HG03097 (cell line): Measurements from ENCODE around the gene HOXA2.

Experiments used
- ATAC-seq: cut with Tn5 transposase; IDR thresholded peaks from one replicate; pipeline ENCODE4 v1.9.1; 2021; ENCODE audit not compliant: unreplicated experiment, low FRiP score

The HOXA2 gene

GRCh38 chr7:27126596-27127327, 24.3 kb upstream of the HOXA2 start:
- ATAC-seq, result no peak

GRCh38 chr7:27125986-27126394, 23.5 kb upstream of the HOXA2 start:
- ATAC-seq, result no peak

DNA sequence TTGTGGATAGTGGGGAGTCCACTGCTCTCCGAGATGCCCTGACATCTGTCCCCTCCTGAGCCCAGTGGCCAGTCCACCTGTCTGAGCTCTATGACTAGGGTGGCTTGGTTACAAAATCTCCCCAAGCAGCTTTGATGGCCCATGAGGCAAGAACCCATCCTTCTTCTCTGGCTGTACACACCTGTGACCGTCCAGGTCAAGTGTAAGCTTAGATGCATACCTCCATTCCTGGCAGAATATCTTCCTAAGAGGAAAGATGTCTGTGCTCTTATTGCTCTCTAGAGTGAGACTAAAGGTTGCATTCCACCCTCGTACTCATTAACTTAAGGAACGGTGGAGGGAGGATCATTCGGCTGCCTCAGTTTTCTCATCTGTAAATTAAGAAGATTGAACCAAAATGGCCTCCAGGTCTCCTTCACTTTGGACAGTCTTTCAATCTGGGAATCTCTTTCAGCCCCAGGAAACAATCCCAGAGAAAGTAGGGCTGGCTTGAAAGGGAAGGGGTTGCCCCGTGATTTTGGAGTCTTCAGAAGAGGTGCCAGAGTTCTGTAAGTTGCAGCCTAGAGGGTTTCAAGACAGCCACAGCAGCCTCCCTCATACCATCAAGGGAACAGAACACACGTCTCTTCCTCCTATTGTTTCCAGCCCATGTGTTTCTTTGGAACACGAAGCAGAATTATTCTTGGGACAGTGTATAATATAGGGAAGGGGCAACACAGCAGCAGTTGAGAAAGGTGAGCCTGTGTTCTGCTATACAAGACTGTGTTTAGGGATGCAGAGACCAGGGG, 22.6 kb upstream of the HOXA2 start:
- ATAC-seq, result no peak

- ATAC-seq, result no peak
Measured at GRCh38 chr7:27124096-27124901, 21.8 kb upstream of the HOXA2 start.

DNA sequence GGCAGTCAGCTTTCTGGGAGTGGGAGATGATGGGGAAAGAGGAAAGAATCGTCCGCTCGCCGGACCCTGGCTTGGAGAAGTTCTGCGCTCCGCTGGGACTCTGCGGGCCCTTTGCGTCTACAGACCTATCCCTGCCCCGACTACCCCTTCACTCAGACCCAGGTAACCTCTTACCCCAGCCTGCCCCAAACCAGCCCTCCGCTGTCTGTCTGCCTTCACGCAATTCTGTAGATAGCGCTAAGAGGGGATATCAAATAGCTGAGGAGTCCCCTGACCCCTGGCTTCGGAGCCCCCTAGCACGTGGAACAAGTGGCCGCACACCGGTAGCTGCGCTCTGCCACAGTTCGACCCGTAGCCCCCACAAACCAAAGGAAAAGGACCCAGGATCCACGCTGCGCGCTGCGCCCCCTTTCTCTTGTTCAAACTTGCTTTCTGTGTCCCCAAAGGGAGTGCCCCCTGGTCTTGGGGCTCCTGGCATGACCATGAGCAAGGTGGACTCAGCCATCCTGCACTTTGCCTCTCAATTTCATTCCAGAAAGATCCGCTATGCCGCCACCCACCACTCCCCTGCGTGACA, 21.1 kb upstream of the HOXA2 start:
- no peak for ATAC-seq

DNA sequence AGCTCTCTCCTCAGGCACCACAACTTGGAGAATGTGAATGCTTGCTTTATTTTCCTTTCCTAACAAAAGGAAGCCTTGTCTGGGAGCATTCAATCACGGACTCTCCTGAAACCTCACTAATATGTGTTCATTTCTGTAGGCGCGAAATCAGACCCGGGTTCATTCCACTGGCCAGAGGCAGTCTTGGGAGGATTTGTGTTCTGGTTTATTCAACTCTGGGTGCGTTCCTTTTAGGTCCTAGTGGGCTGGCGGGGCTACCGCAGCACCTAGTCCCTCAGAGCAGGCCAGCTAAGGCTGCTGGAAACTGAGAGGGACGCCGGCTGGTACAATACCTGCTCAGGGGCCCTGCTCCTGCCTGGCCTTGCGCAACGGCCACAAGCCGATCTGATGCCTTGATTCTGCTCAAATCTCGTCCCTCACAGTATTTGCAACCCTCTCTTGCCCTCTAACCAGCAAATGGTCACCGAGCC, 20.6 kb upstream of the HOXA2 start:
- ATAC-seq, result no peak

GRCh38 chr7:27122077-27122910, 19.8 kb upstream of the HOXA2 start:
- ATAC-seq, result no peak

DNA sequence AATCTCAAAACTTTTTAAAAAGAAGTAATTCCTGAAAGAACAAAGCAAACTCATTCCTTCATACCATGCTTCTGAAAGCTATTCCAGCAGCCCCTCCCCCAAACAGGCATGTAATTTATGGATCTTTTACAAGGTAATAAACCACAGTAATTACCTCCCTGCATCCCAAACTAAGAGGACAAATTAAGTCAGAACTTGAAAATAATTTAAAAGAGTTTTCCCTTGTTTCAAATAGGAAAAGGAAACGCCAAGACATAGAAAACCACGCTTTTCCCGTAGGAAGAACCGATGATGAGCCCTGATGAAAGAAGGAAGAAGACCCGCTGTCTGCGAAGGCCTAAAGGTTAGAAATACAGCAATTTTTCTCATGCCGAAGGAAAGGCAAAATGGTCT, 19.2 kb upstream of the HOXA2 start:
- ATAC-seq, result no peak

- ATAC-seq, result no peak
Measured at GRCh38 chr7:27119412-27119911, 17.0 kb upstream of the HOXA2 start.

- ATAC-seq, result no peak
Measured at GRCh38 chr7:27118580-27118979, 16.1 kb upstream of the HOXA2 start.

DNA sequence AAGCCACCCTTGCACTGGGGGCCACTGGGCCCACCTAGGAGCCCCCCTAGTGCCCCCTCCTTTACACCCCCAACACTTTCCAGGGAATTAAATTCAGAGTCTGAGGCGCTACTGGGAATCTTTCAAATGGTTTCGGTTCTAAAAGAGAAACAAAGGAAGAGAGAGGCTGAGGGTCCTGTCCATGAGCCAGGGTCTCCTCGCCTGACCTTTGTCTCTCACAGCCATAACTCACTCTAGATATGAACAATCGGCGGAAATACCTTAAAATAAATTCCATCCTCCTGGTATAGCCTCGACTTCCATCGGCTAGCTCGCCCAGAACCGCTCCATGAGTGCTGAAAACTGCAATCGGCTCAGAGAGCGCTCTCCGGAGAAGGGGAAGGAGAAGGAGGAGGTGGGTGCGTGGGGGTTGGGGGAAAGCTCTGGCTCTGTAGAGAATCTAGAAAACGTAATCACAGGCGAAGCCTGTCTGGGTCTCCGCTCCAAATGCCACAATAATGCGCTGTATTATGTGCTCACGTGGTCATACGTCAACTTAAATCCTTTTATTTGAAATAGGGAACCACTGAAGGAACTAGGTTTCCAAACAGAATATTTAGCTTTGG, 15.5 kb upstream of the HOXA2 start:
- ATAC-seq, result no peak

DNA sequence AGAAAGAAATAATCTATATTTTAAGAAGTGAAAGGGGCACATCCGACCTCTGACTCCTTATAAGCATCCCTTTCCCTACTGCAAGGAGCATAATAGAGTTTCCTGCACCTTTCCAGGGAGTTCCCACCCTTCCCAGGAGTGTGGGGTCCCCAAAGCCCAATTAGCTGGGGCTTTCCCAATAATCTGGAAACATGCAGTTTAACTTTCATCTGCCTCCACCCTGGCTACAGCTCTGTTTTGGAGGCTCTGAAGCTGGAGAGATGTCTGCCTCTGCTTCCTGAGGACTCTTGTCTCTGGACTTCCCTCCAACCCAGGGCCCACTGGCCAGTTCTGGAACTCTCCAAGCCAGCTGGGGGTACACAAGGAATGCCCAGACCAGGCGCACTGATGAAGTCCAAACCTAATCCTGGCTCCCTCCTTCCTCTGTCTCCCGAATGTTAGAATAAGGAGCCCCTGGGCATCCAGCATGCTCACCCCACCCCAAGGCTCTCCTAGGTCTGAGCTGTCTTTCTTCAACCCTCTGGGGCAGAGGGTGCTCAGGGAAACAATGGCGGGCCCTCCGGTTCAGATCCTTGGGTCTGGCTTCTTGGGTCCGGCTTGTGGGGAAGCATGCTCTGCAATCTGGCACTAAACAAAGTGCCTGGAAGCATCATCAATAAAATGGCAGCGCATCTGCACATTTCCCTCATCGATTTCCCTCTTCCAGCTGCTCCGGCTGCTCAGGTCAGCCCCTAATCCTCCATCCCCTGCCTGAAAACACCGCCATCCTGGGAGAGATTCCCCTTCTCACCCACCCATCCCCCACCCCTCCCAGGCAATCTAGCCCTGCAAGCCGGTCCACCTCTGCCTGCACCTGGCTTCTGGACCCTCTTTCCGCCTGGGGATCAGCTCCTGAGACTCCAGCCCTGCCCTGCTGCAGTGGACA, 14.7 kb upstream of the HOXA2 start:
- no peak for ATAC-seq

GRCh38 chr7:27116031-27116961, 13.8 kb upstream of the HOXA2 start:
- no peak for ATAC-seq

DNA sequence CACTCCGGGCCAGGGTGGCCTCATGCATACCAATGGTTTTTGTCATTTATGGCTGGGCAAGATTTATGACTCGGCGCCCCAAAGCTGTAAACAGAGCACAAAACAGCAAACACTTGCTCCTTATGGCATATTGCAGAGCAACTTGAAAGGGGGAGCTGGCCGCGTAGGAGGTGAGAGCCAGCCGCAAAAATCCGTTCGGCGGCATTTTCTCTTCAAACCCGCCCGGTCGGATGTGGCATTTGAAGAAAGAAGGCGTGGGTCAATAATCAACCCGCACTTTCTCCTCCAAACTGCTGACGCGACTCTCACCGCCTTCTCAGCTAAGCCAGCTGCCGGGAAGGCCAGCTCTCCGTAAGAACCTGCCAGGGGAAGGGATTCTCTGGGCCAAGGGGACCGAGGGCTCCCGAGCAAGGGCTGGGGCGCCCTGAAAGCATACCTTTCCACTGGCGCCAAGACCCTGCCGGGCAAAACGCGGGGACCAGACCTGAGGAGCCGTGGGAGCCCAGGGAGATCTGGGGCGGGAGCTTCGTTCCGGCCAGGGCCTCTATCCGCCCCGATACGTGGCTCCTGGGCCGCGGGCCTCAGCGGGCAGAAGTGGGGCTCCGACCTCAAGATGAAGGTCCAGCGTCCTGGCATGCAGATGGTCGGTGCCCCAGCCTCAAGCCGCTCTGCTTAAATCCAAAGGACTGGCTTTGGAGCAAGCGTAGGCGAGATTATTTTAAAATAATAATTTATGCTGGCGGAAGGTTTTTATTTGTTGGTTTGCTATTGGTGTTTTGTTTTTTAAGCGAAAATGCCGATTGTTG, 12.9 kb upstream of the HOXA2 start:
- no peak for ATAC-seq

DNA sequence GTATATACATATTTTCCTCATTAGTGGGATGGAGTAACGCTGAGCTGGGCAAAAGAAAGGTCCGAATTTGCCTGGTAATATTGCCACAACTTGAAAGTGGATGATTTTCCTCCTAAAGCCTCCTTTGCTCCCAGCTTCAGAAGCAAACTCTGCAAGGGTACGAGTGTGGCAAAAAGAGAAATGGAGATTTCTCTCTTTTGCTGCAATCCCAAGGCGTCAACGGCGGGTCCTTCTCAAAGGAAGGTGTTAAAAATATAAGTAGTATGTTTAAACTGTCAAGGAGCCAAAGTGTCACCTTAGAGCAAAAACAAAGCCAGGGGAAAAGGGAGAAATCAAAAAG, 12.4 kb upstream of the HOXA2 start:
- no peak for ATAC-seq

DNA sequence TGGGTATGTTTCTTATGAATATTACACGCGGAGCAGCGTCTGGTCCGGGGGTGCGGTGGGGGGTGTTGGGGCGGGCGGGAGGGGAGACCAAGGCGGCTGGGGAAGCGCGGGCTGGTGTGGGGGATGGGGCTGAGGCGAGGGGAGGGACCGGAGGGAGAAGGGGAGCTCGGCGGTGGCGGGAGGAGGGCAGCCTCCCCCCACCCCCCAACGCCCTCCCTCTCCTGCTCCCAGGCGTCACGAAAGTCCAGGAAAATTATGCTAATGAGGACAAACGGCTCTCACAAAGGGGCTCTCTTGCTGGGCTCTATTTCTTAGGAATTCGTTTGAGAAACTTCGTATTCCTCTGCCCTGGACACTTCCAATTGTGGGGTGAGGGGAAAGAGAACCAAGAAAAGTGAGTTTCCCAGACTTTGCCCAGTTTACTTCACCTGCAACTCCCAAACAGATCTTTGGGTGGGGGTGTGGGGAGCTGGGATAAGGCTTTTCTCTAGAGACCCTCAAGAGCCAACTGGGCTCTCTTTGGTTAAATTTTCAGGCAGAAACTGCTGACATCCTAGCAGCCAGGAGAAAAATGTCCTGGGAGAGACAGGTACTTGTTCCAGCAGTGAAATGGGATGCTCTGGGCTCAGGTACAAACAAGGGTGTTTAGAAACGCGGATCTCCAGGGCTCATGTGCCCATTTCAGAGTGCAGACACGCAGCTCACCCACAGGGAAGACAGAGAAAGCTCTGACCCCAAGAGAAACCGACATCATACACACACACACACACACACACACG, 11.7 kb upstream of the HOXA2 start:
- ATAC-seq, result no peak
